Activated CD4-positive, alpha-beta T cell treated with anti-CD3 and anti-CD28 coated beads, Interleukin-2, amount 10 ng/mL, durations not matched to agents 24 days and 14 days (primary cell): ENCODE measurements around the gene PARD3. TPM values are rescaled to one million over a fixed set of nuclear protein-coding genes. Genes with fewer than 3 reads are reported as not detected.

Experiments
- DNase-seq: peaks from one replicate; pipeline ENCODE4 v3.0.0; 2022
- H3K27ac Mint-ChIP-seq: one replicate; pipeline ENCODE4 v1.8.0; 2022; ENCODE audit warnings: mild to moderate bottlenecking, mixed read lengths
- H3K27me3 Mint-ChIP-seq: one replicate; pipeline ENCODE4 v1.8.0; 2022; ENCODE audit warnings: mixed read lengths
- H3K36me3 Mint-ChIP-seq: one replicate; pipeline ENCODE4 v1.8.0; 2022; ENCODE audit warnings: low read depth, mild to moderate bottlenecking, mixed read lengths
- H3K4me1 Mint-ChIP-seq: one replicate; pipeline ENCODE4 v1.8.0; 2021; ENCODE audit warnings: mixed read lengths
- H3K4me3 Mint-ChIP-seq: one replicate; pipeline ENCODE4 v1.8.0; 2022; ENCODE audit warnings: mild to moderate bottlenecking, moderate library complexity, mixed read lengths
- H3K9me3 Mint-ChIP-seq: one replicate; pipeline ENCODE4 v1.8.0; 2021; ENCODE audit warnings: mixed read lengths
- intact Hi-C: fragments of 100-400 bp; cut with micrococcal nuclease; formaldehyde crosslinking; loops from one replicate; pipeline ENCODE4 v1.15.1; 2023
- total RNA-seq: library from RNA; stranded (reverse); gene quantifications from 2 replicates; pipeline ENCODE4 v1.2.3, GENCODE V29; 2022

PARD3 gene
- total RNA-seq, 1 donor from 2014 or later: 2.9 TPM

- Mint-ChIP-seq H3K4me1 (no peaks in the 10 kb centered on the region), H3K27me3 (no peaks in the 10 kb centered on the region), H3K36me3 (no peaks in the 10 kb centered on the region), H3K9me3 (peaks cover 9% of the 10 kb centered on the region), H3K4me3 (no peak overlapping the region), H3K27ac (no peak overlapping the region)
- no peak for DNase-seq
- intact Hi-C loops: no loop called here
Measured at GRCh38 chr10:34102893-34103506, 712.1 kb downstream of the PARD3 start.

- H3K27me3 Mint-ChIP-seq: no peaks in the 10 kb centered on the region
- peaks cover 9% of the 10 kb centered on the region for H3K9me3 Mint-ChIP-seq
- no peaks in the 10 kb centered on the region for H3K4me1 Mint-ChIP-seq
- H3K36me3 Mint-ChIP-seq: no peaks in the 10 kb centered on the region
- no peak overlapping the region for H3K27ac Mint-ChIP-seq
- no peak overlapping the region for H3K4me3 Mint-ChIP-seq
- DNase-seq: no peak
- intact Hi-C loops: no loop called here
Measured at GRCh38 chr10:34102237-34102673, 712.8 kb downstream of the PARD3 start.

- no peak for DNase-seq
- Mint-ChIP-seq H3K36me3 (no peaks in the 10 kb centered on the region), H3K27me3 (no peaks in the 10 kb centered on the region), H3K27ac (no peak overlapping the region), H3K9me3 (peaks cover 9% of the 10 kb centered on the region), H3K4me3 (no peak overlapping the region), H3K4me1 (no peaks in the 10 kb centered on the region)
- intact Hi-C loops: no loop called here
Measured at GRCh38 chr10:34101001-34101400, 714.1 kb downstream of the PARD3 start.

- Mint-ChIP-seq H3K9me3 (peaks cover 13% of the 10 kb centered on the region), H3K27me3 (no peaks in the 10 kb centered on the region), H3K4me3 (no peak overlapping the region), H3K36me3 (no peaks in the 10 kb centered on the region), H3K27ac (no peak overlapping the region), H3K4me1 (no peaks in the 10 kb centered on the region)
- DNase-seq: no peak
- intact Hi-C loops: no loop called here
Measured at GRCh38 chr10:34098821-34099567, 716.1 kb downstream of the PARD3 start.

- Mint-ChIP-seq H3K4me3 (no peak overlapping the region), H3K9me3 (peaks cover 13% of the 10 kb centered on the region), H3K4me1 (no peaks in the 10 kb centered on the region), H3K27ac (no peak overlapping the region), H3K27me3 (no peaks in the 10 kb centered on the region), H3K36me3 (no peaks in the 10 kb centered on the region)
- no peak for DNase-seq
- intact Hi-C loops: no loop called here
Measured at GRCh38 chr10:34097682-34098081, 717.4 kb downstream of the PARD3 start.

- no peak for DNase-seq
- H3K27ac Mint-ChIP-seq: no peak overlapping the region
- H3K4me1 Mint-ChIP-seq: no peaks in the 10 kb centered on the region
- H3K27me3 Mint-ChIP-seq: no peaks in the 10 kb centered on the region
- no peaks in the 10 kb centered on the region for H3K36me3 Mint-ChIP-seq
- H3K9me3 Mint-ChIP-seq: peaks cover 11% of the 10 kb centered on the region
- no peak overlapping the region for H3K4me3 Mint-ChIP-seq
- intact Hi-C loops: no loop called here
Measured at GRCh38 chr10:34094961-34095360, 720.1 kb downstream of the PARD3 start.

- Mint-ChIP-seq H3K36me3 (no peaks in the 10 kb centered on the region), H3K4me1 (no peaks in the 10 kb centered on the region), H3K9me3 (peaks cover 11% of the 10 kb centered on the region)
Measured at GRCh38 chr10:34094146-34094696, 720.9 kb downstream of the PARD3 start.

GRCh38 chr10:34092891-34093290 lies 722.2 kb downstream of the PARD3 start:
- intact Hi-C loops: no loop called here

More at GRCh38 chr10:34094146-34094696, 720.9 kb downstream of the PARD3 start:
- intact Hi-C loops: no loop called here
- Mint-ChIP-seq H3K4me3 (no peak overlapping the region), H3K27ac (no peak overlapping the region), H3K27me3 (no peaks in the 10 kb centered on the region)
- no peak for DNase-seq

GRCh38 chr10:34091635-34092195 lies 723.4 kb downstream of the PARD3 start:
- no peaks in the 10 kb centered on the region for H3K4me1 Mint-ChIP-seq
- DNase-seq: no peak
- no peak overlapping the region for H3K27ac Mint-ChIP-seq
- intact Hi-C loops: no loop called here
- no peaks in the 10 kb centered on the region for H3K27me3 Mint-ChIP-seq
- H3K36me3 Mint-ChIP-seq: no peaks in the 10 kb centered on the region
- peaks cover 11% of the 10 kb centered on the region for H3K9me3 Mint-ChIP-seq
- no peak overlapping the region for H3K4me3 Mint-ChIP-seq

More at GRCh38 chr10:34092891-34093290, 722.2 kb downstream of the PARD3 start:
- Mint-ChIP-seq H3K27me3 (no peaks in the 10 kb centered on the region), H3K36me3 (no peaks in the 10 kb centered on the region), H3K4me3 (no peak overlapping the region), H3K9me3 (peaks cover 11% of the 10 kb centered on the region), H3K27ac (no peak overlapping the region), H3K4me1 (no peaks in the 10 kb centered on the region)
- DNase-seq: no peak

- H3K27me3 Mint-ChIP-seq: no peaks in the 10 kb centered on the region
Measured at GRCh38 chr10:34089253-34089652, 725.8 kb downstream of the PARD3 start.

GRCh38 chr10:34088208-34088794 lies 726.8 kb downstream of the PARD3 start:
- no peak for DNase-seq
- H3K27me3 Mint-ChIP-seq: no peaks in the 10 kb centered on the region
- no peaks in the 10 kb centered on the region for H3K36me3 Mint-ChIP-seq
- no peaks in the 10 kb centered on the region for H3K4me1 Mint-ChIP-seq
- no peak overlapping the region for H3K4me3 Mint-ChIP-seq
- intact Hi-C loops: no loop called here
- no peak overlapping the region for H3K27ac Mint-ChIP-seq
- H3K9me3 Mint-ChIP-seq: peaks cover 7% of the 10 kb centered on the region

More at GRCh38 chr10:34089253-34089652, 725.8 kb downstream of the PARD3 start:
- H3K4me3 Mint-ChIP-seq: no peak overlapping the region
- intact Hi-C loops: no loop called here
- DNase-seq: no peak
- H3K9me3 Mint-ChIP-seq: peaks cover 4% of the 10 kb centered on the region
- H3K36me3 Mint-ChIP-seq: no peaks in the 10 kb centered on the region
- H3K27ac Mint-ChIP-seq: no peak overlapping the region
- H3K4me1 Mint-ChIP-seq: no peaks in the 10 kb centered on the region

- no peaks in the 10 kb centered on the region for H3K36me3 Mint-ChIP-seq
- DNase-seq: no peak
- peaks cover 7% of the 10 kb centered on the region for H3K9me3 Mint-ChIP-seq
- intact Hi-C loops: no loop called here
- no peaks in the 10 kb centered on the region for H3K27me3 Mint-ChIP-seq
- H3K27ac Mint-ChIP-seq: no peak overlapping the region
- H3K4me3 Mint-ChIP-seq: no peak overlapping the region
- H3K4me1 Mint-ChIP-seq: no peaks in the 10 kb centered on the region
Measured at GRCh38 chr10:34087095-34087418, 728.0 kb downstream of the PARD3 start.

GRCh38 chr10:34083567-34083966 lies 731.5 kb downstream of the PARD3 start:
- Mint-ChIP-seq H3K27ac (no peak overlapping the region), H3K4me3 (no peak overlapping the region), H3K27me3 (no peaks in the 10 kb centered on the region), H3K9me3 (peaks cover 4% of the 10 kb centered on the region), H3K4me1 (no peaks in the 10 kb centered on the region), H3K36me3 (no peaks in the 10 kb centered on the region)
- intact Hi-C loops: no loop called here
- DNase-seq: no peak

- H3K4me3 Mint-ChIP-seq: no peak overlapping the region
- H3K27me3 Mint-ChIP-seq: no peaks in the 10 kb centered on the region
- H3K4me1 Mint-ChIP-seq: no peaks in the 10 kb centered on the region
- intact Hi-C loops: no loop called here
- H3K27ac Mint-ChIP-seq: no peak overlapping the region
- peaks cover 4% of the 10 kb centered on the region for H3K9me3 Mint-ChIP-seq
- no peak for DNase-seq
- no peaks in the 10 kb centered on the region for H3K36me3 Mint-ChIP-seq
Measured at GRCh38 chr10:34081948-34082347, 733.1 kb downstream of the PARD3 start.
